H9 (cell line): Measurements from ENCODE around the gene ANKRD53. TPM values are rescaled to one million over a fixed set of nuclear protein-coding genes. Genes with fewer than 3 reads are reported as not detected.

Experiments
- DNase-seq: peaks from one replicate; pipeline ENCODE4 v3.0.0-alpha.2; 2017
- H2AFZ ChIP-seq: one replicate; pipeline ENCODE4 v1.6.1; 2013; ENCODE audit warnings: mild to moderate bottlenecking, low read length, control low read depth, moderate library complexity
- H2AK5ac ChIP-seq: 2 replicates; pipeline ENCODE4 v1.6.1; 2013; ENCODE audit warnings: low read length, control low read depth, mixed read lengths; ENCODE audit not compliant: insufficient read length
- H2BK120ac ChIP-seq: one replicate; pipeline ENCODE4 v1.6.1; 2013; ENCODE audit warnings: low read depth, mild to moderate bottlenecking, low read length, control low read depth, inconsistent platforms; ENCODE audit not compliant: poor library complexity, severe bottlenecking
- H2BK12ac ChIP-seq: 2 replicates; pipeline ENCODE4 v1.6.1; 2013; ENCODE audit warnings: low read length, control low read depth, mixed read lengths, low read depth; ENCODE audit not compliant: insufficient read length
- H2BK15ac ChIP-seq: 2 replicates; pipeline ENCODE4 v1.6.1; 2013; ENCODE audit warnings: low read depth, low read length, control low read depth
- H2BK20ac ChIP-seq: one replicate; pipeline ENCODE4 v1.6.1; 2013; ENCODE audit warnings: low read depth, mild to moderate bottlenecking, low read length, control low read depth, inconsistent platforms; ENCODE audit not compliant: poor library complexity, severe bottlenecking
- H2BK5ac ChIP-seq: 2 replicates; pipeline ENCODE4 v1.6.1; 2013; ENCODE audit warnings: low read length, control low read depth, mixed read lengths; ENCODE audit not compliant: insufficient read length
- H3K14ac ChIP-seq: 2 replicates; pipeline ENCODE4 v1.6.1; 2013; ENCODE audit warnings: low read length, control low read depth; ENCODE audit not compliant: insufficient read depth
- H3K18ac ChIP-seq: 2 replicates; pipeline ENCODE4 v1.6.1; 2013; ENCODE audit warnings: low read depth, mild to moderate bottlenecking, mixed read lengths, low read length, control low read depth; ENCODE audit not compliant: insufficient read length
- H3K23ac ChIP-seq: 2 replicates; pipeline ENCODE4 v1.6.1; 2013; ENCODE audit warnings: low read length, control low read depth, mixed read lengths, low read depth; ENCODE audit not compliant: insufficient read length
- H3K23me2 ChIP-seq: 2 replicates; pipeline ENCODE4 v1.6.1; 2013; ENCODE audit warnings: low read depth, mild to moderate bottlenecking, mixed read lengths, low read length, control low read depth; ENCODE audit not compliant: insufficient read length, poor library complexity, severe bottlenecking
- H3K27ac ChIP-seq: 2 replicates; pipeline ENCODE4 v1.5.1; 2013; ENCODE audit warnings: low read length, control low read depth, mixed read lengths, low read depth; ENCODE audit not compliant: insufficient read length
- H3K27me3 ChIP-seq: 2 replicates; pipeline ENCODE4 v1.6.1; 2013; ENCODE audit warnings: low read length, control low read depth, inconsistent platforms; ENCODE audit not compliant: insufficient read depth
- H3K4ac ChIP-seq: 2 replicates; pipeline ENCODE4 v1.6.1; 2013; ENCODE audit warnings: low read depth, mild to moderate bottlenecking, control low read depth, inconsistent platforms, low read length, moderate library complexity
- H3K4me1 ChIP-seq: 2 replicates; pipeline ENCODE4 v1.6.1; 2013; ENCODE audit warnings: low read length, control low read depth, inconsistent platforms; ENCODE audit not compliant: insufficient read depth
- H3K4me2 ChIP-seq: 2 replicates; pipeline ENCODE4 v1.6.1; 2013; ENCODE audit warnings: low read length, control low read depth, mixed read lengths; ENCODE audit not compliant: insufficient read length, insufficient read depth
- H3K56ac ChIP-seq: 2 replicates; pipeline ENCODE4 v1.6.1; 2013; ENCODE audit warnings: low read depth, mild to moderate bottlenecking, mixed read lengths, low read length, control low read depth; ENCODE audit not compliant: insufficient read length
- H3K79me1 ChIP-seq: 2 replicates; pipeline ENCODE4 v1.6.1; 2013; ENCODE audit warnings: low read depth, mild to moderate bottlenecking, moderate library complexity, low read length, control low read depth, inconsistent platforms; ENCODE audit not compliant: insufficient read depth, poor library complexity, severe bottlenecking
- H3K79me2 ChIP-seq: 2 replicates; pipeline ENCODE4 v1.6.1; 2013; ENCODE audit warnings: low read length, control low read depth, inconsistent platforms; ENCODE audit not compliant: insufficient read depth
- H3K9ac ChIP-seq: 2 replicates; pipeline ENCODE4 v1.6.1; 2013; ENCODE audit warnings: low read length, control low read depth, mixed read lengths; ENCODE audit not compliant: insufficient read length; ENCODE audit errors: extremely low read depth
- H3K9me3 ChIP-seq: one replicate; pipeline ENCODE4 v1.6.1; 2013; ENCODE audit warnings: low read depth, low read length, inconsistent platforms; ENCODE audit not compliant: control insufficient read depth
- H3T11ph ChIP-seq: one replicate; pipeline ENCODE4 v1.6.1; 2013; ENCODE audit warnings: mild to moderate bottlenecking, low read length, control low read depth, inconsistent platforms
- H4K20me1 ChIP-seq: one replicate; pipeline ENCODE4 v1.6.1; 2013; ENCODE audit not compliant: control insufficient read depth, insufficient read length, insufficient read depth
- H4K5ac ChIP-seq: 2 replicates; pipeline ENCODE4 v1.6.1; 2013; ENCODE audit warnings: low read depth, mild to moderate bottlenecking, mixed read lengths, low read length, control low read depth; ENCODE audit not compliant: insufficient read length
- H4K8ac ChIP-seq: replicated peaks from 2 replicates; pipeline ENCODE4 v1.6.1; 2013; ENCODE audit warnings: low read length, control low read depth, mixed read lengths, low read depth; ENCODE audit not compliant: insufficient read length
- H4K91ac ChIP-seq: 2 replicates; pipeline ENCODE4 v1.6.1; 2013; ENCODE audit warnings: low read depth, mild to moderate bottlenecking, moderate library complexity, mixed read lengths, low read length, control low read depth; ENCODE audit not compliant: insufficient read length
- H3K27ac Mint-ChIP-seq, 3 experiments: 2 replicates in 2 of 3; 3 replicates in 1 of 3; pipeline ENCODE4 v1.8.0; 2020 to 2021; ENCODE audit warnings: mixed read lengths in 3 of 3, mild to moderate bottlenecking in 1 of 3, moderate library complexity in 1 of 3
- H3K27me3 Mint-ChIP-seq: 2 replicates; pipeline ENCODE4 v1.8.0; 2021; ENCODE audit warnings: low read depth, mild to moderate bottlenecking, moderate library complexity, mixed read lengths
- H3K36me3 Mint-ChIP-seq, 3 experiments: 2 replicates in 2 of 3; 3 replicates in 1 of 3; pipeline ENCODE4 v1.8.0; 2020 to 2021; ENCODE audit warnings: low read depth in 3 of 3, mixed read lengths in 3 of 3; ENCODE audit not compliant: insufficient read depth in 1 of 3
- H3K4me1 Mint-ChIP-seq, 2 experiments: 2 replicates each; pipeline ENCODE4 v1.8.0; 2020; ENCODE audit warnings: mixed read lengths in 2 of 2
- H3K4me3 Mint-ChIP-seq, 2 experiments: 2 replicates in 1 of 2; 3 replicates in 1 of 2; pipeline ENCODE4 v1.8.0; 2020 to 2021; ENCODE audit warnings: mild to moderate bottlenecking in 2 of 2, mixed read lengths in 2 of 2, moderate library complexity in 1 of 2
- H3K9me3 Mint-ChIP-seq, 2 experiments: 2 replicates in 1 of 2; 3 replicates in 1 of 2; pipeline ENCODE4 v1.8.0; 2020; ENCODE audit warnings: mild to moderate bottlenecking in 2 of 2, mixed read lengths in 2 of 2, moderate library complexity in 1 of 2
- CTCF ChIP-seq: fragments of 200-600 bp; sonication (generic); conservative IDR thresholded peaks from 3 replicates; pipeline ENCODE4 v1.8.0; 2021; ENCODE audit warnings: antibody characterized with exemption, mild to moderate bottlenecking
- WGBS: extraction: QIAGEN DNeasy Blood & Tissue Kit; methylation state at CpG from one replicate; pipeline ENCODE4 v1.1.7; 2013; ENCODE audit warnings: missing lambda C conversion rate, low lambda C conversion rate, mixed read lengths; ENCODE audit not compliant: insufficient read length; ENCODE audit errors: extremely low coverage; 5-methylcytosine and 5-hydroxymethylcytosine counted together
- total RNA-seq: library from RNA; stranded (reverse); gene quantifications from 2 replicates; pipeline ENCODE4 v1.2.1, GENCODE V29; 2021

The ANKRD53 gene
- total RNA-seq, 1 experiment from 2014 or later: 0.28 TPM

DNA sequence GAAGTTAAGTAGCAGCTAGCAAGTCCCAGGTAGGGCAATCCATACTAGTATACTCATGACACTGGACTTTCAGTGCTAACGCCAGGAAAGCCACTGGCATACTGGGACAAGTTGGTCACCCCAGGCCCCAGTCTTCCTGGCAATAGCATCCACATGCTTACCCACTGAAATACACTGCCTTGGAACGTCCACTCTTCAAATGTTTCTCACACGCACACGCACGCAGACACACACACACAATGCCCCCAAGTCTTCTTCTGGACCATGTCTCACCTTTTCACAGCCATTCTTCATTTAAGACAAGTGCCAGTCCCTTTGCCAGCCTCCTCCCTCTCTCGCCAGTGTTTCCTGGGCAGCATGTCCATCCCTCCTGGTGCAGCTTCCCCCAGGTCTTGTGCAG lies 25.0 kb downstream of the ANKRD53 start:
- H3K4me3 Mint-ChIP-seq: no peak overlapping the region

More for the DNA sequence above, 25.0 kb downstream of the ANKRD53 start:
- Histone ChIP-seq H2BK20ac (no peak overlapping the region), H3K79me1 (no peaks in the 10 kb centered on the region), H2BK5ac (no peak overlapping the region), H3K4me2 (no peak overlapping the region), H3K56ac (no peak overlapping the region), H3K23ac (no peak overlapping the region), H2AFZ (no peak overlapping the region), H2BK12ac (no peak overlapping the region), H3T11ph (no peak overlapping the region), H2BK15ac (no peak overlapping the region), H4K8ac (no peak overlapping the region), H3K4ac (no peak overlapping the region), H3K18ac (no peak overlapping the region), H3K27ac (no peak overlapping the region), H3K4me1 (peaks cover 8% of the 10 kb centered on the region; the same call in 1 of the 2 replicates), H3K14ac (no peak overlapping the region), H2AK5ac (no peak overlapping the region), H3K27me3 (no peaks in the 10 kb centered on the region), H4K20me1 (no peaks in the 10 kb centered on the region), H3K79me2 (no peaks in the 10 kb centered on the region), H4K5ac (no peak overlapping the region), H3K23me2 (peaks cover 7% of the 10 kb centered on the region), H3K9me3 (no peaks in the 10 kb centered on the region), H3K9ac (no peak overlapping the region), H4K91ac (no peak overlapping the region), H2BK120ac (no peak overlapping the region)
- DNase-seq: no peak
- WGBS: no CpG with 5 or more reads among the region's 6 CpGs
- Mint-ChIP-seq H3K27me3 (peaks cover 32% of the 10 kb centered on the region), H3K4me1 (peaks cover 15 to 20% of the 10 kb centered on the region in 2 experiments), H3K9me3 (no peaks in the 10 kb centered on the region), H3K27ac (no peak overlapping the region), H3K36me3 (no peaks in the 10 kb centered on the region)
- no peak for TF ChIP-seq CTCF
